SKM-1 (cell line): ENCODE data around the gene GKN1.
"Not testable (repeated sequence)": the region's sequence is repeated elsewhere in the genome, so short reads cannot be mapped to it uniquely, and the experiment has no call there.

ENCODE experiments used
- DNase-seq: peaks from one replicate; lab custom pipeline; 2025; ENCODE audit not compliant: unreplicated experiment; lab: John Stamatoyannopoulos, UW

The GKN1 gene

GRCh38 chr2:68974251-68974650 lies at the start of gene GKN1:
TSS of gene GKN1 (plus strand) at chr2:68974636. CDS start at chr2:68974678, 42 bp downstream.
- no peak for DNase-seq

- DNase-seq = peak; percentile 10
Observed at GRCh38 chr2:68925295-68925896, 49.0 kb upstream of the GKN1 start.

GRCh38 chr2:68926796-68927195 lies 47.6 kb upstream of the GKN1 start:
- no peak for DNase-seq

GRCh38 chr2:68931149-68931711 lies 43.2 kb upstream of the GKN1 start:
- no peak for DNase-seq

GRCh38 chr2:68931799-68932198 lies 42.6 kb upstream of the GKN1 start:
- DNase-seq = no peak

- no peak for DNase-seq
Observed at GRCh38 chr2:68932402-68932801, 42.0 kb upstream of the GKN1 start.

GRCh38 chr2:68934021-68934420 lies 40.4 kb upstream of the GKN1 start:
- DNase-seq = no peak

- DNase-seq = no peak
Observed at GRCh38 chr2:68935471-68935870, 39.0 kb upstream of the GKN1 start.

- DNase-seq = no peak
Observed at GRCh38 chr2:68936427-68936826, 38.0 kb upstream of the GKN1 start.

GRCh38 chr2:68936889-68937288 lies 37.5 kb upstream of the GKN1 start:
- no peak for DNase-seq

- DNase-seq = no peak
Observed at GRCh38 chr2:68937346-68938055, 36.9 kb upstream of the GKN1 start.

- no peak for DNase-seq
Observed at GRCh38 chr2:68938938-68939337, 35.5 kb upstream of the GKN1 start.

GRCh38 chr2:68939962-68940361 lies 34.5 kb upstream of the GKN1 start:
- no peak for DNase-seq

- DNase-seq = no peak
Observed at GRCh38 chr2:68940369-68940768, 34.1 kb upstream of the GKN1 start.

GRCh38 chr2:68942827-68943226 lies 31.6 kb upstream of the GKN1 start:
- no peak for DNase-seq

- peak; percentile 71 for DNase-seq
Observed at GRCh38 chr2:68943581-68944568, 30.6 kb upstream of the GKN1 start.

GRCh38 chr2:68946117-68946516 lies 28.3 kb upstream of the GKN1 start:
- DNase-seq = no peak

GRCh38 chr2:68948710-68949109 lies 25.7 kb upstream of the GKN1 start:
- DNase-seq = no peak

- no peak for DNase-seq
Observed at GRCh38 chr2:68951899-68952298, 22.5 kb upstream of the GKN1 start.

- no peak for DNase-seq
Observed at GRCh38 chr2:68952887-68953521, 21.4 kb upstream of the GKN1 start, which contains the start of gene GKN2. TSS of gene GKN2 (minus strand) at chr2:68952893. CDS start at chr2:68952861, 32 bp downstream.

- DNase-seq = not testable (repeated sequence)
Observed at GRCh38 chr2:68955432-68955831, 19.0 kb upstream of the GKN1 start.
